Lung (tissue), 12 donors: Measurements from ENCODE around the gene SNAP25. TPM values are rescaled to one million over a fixed set of nuclear protein-coding genes. Genes with fewer than 3 reads are reported as not detected.

Experiments used
- ATAC-seq: fragments of 200-7000 bp; cut with Tn5 transposase; one replicate; pipeline ENCODE4 v1.9.1; 2020; ENCODE audit warnings: moderate number of reproducible peaks; ENCODE audit not compliant: insufficient read depth, low FRiP score
- DNase-seq, 3 donors: peaks; one replicate each; pipeline ENCODE4 v3.0.0-alpha.2; 2013 to 2017
- H3K27ac ChIP-seq, 2 donors: one replicate each; pipeline ENCODE4 v1.5.1; 2013; ENCODE audit warnings: mild to moderate bottlenecking in 2 of 2, moderate library complexity in 2 of 2, control low read depth in 1 of 2, inconsistent platforms in 1 of 2, low read depth in 1 of 2, low read length in 1 of 2
- H3K27me3 ChIP-seq, 3 donors: one replicate each; pipeline ENCODE4 v1.5.1; 2013; ENCODE audit warnings: low read length in 2 of 3; ENCODE audit not compliant: control insufficient read depth in 3 of 3, insufficient read depth in 3 of 3
- H3K36me3 ChIP-seq, 4 donors: one replicate each; pipeline ENCODE4 v1.5.1; 2013; ENCODE audit warnings: low read length in 4 of 4, mild to moderate bottlenecking in 1 of 4, moderate library complexity in 1 of 4; ENCODE audit not compliant: control insufficient read depth in 4 of 4, insufficient read depth in 4 of 4
- H3K4me1 ChIP-seq, 5 donors: one replicate each; pipeline ENCODE4 v1.5.1; 2013; ENCODE audit warnings: low read length in 5 of 5, mild to moderate bottlenecking in 2 of 5, moderate library complexity in 1 of 5; ENCODE audit not compliant: control insufficient read depth in 5 of 5, insufficient read depth in 5 of 5
- H3K4me3 ChIP-seq: one replicate; pipeline ENCODE4 v1.5.1; 2013; ENCODE audit warnings: mild to moderate bottlenecking, control low read depth, moderate library complexity
- H3K9ac ChIP-seq, 2 donors: one replicate each; pipeline ENCODE4 v1.5.1; 2013; ENCODE audit warnings: low read length in 2 of 2, control low read depth in 1 of 2; ENCODE audit not compliant: insufficient read depth in 1 of 2
- H3K9me3 ChIP-seq, 4 donors: one replicate each; pipeline ENCODE4 v1.5.1; 2013; ENCODE audit warnings: low read length in 3 of 4, mild to moderate bottlenecking in 1 of 4, moderate library complexity in 1 of 4; ENCODE audit not compliant: control insufficient read depth in 4 of 4, insufficient read depth in 3 of 4
- WGBS, 2 donors: extraction: QIAGEN DNeasy Blood & Tissue Kit; methylation state at CpG; one replicate each; pipeline ENCODE4 v1.1.7; 2013; 5-methylcytosine and 5-hydroxymethylcytosine counted together
- polyA plus RNA-seq, 2 donors: library from polyadenylated mRNA; stranded (reverse); fragments of 200-250 nt; gene quantifications; one replicate each; pipeline ENCODE4 v1.2.1, GENCODE V29; 2013
- total RNA-seq, 2 donors: library from RNA; depleted of rRNA in 1 of 2; stranded (reverse); fragments of >200 nt in 1 of 2; gene quantifications; one replicate each; pipeline ENCODE4 v1.2.1, GENCODE V29; 2014 to 2021
- TF ChIP-seq, protein P1 (sequence below): IDR thresholded peaks from 2 replicates; pipeline ENCODE4 v1.5.1; 2012; ENCODE audit warnings: mild to moderate bottlenecking; ENCODE audit errors: control extremely low read depth, extremely low read depth
- donor health status: control.
- donor health status: control.
- donor health status: Bipolar disorder and iron deficiency.
- donor health status: healthy.
- donor health status: DM: yes; HTN: yes; CAD: no.

SNAP25 gene
- total and polyA plus RNA-seq, 4 donors = 0.14 to 5.4 (median 0.85) TPM

DNA sequence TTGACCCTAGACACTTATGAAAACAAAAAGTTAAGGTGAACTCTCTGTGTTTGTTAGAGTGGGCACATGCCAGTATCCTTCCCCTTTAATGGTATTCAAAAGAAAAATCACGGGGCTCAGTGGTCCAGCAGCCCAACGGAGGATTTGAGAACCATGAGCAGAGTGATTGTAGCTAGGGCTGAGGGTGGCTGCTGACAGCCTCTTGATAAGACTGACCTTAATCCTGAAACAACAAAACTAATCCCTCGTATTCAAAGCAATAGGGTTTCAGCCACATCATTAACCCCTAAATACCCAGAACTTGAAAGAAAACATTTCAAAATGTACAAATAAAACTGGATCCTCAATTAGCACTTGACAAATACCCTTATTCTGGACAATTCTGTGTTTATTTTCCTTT is 95.1 kb downstream of the SNAP25 start:
- TF ChIP-seq, protein P1, sequence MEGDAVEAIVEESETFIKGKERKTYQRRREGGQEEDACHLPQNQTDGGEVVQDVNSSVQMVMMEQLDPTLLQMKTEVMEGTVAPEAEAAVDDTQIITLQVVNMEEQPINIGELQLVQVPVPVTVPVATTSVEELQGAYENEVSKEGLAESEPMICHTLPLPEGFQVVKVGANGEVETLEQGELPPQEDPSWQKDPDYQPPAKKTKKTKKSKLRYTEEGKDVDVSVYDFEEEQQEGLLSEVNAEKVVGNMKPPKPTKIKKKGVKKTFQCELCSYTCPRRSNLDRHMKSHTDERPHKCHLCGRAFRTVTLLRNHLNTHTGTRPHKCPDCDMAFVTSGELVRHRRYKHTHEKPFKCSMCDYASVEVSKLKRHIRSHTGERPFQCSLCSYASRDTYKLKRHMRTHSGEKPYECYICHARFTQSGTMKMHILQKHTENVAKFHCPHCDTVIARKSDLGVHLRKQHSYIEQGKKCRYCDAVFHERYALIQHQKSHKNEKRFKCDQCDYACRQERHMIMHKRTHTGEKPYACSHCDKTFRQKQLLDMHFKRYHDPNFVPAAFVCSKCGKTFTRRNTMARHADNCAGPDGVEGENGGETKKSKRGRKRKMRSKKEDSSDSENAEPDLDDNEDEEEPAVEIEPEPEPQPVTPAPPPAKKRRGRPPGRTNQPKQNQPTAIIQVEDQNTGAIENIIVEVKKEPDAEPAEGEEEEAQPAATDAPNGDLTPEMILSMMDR = no peak
- H3K4me3 ChIP-seq = no peak overlapping the region
- H3K36me3 ChIP-seq = no peaks in the 10 kb centered on the region
- H3K4me1 ChIP-seq = peaks cover 0 to 14% (median 2%) of the 10 kb centered on the region in 5 donors
- H3K27ac ChIP-seq = no peak overlapping the region
- peaks cover 0 to 7% (median 3%) of the 10 kb centered on the region in 4 donors for H3K9me3 ChIP-seq
- DNase-seq (peak in 2 of 3 donors; percentile 16 to 19), ATAC-seq (no peak)
- no peaks in the 10 kb centered on the region for H3K27me3 ChIP-seq
- WGBS, 2 donors = 28 to 51% methylated on average over 3 of the region's 3 CpGs
- no peak overlapping the region for H3K9ac ChIP-seq

DNA sequence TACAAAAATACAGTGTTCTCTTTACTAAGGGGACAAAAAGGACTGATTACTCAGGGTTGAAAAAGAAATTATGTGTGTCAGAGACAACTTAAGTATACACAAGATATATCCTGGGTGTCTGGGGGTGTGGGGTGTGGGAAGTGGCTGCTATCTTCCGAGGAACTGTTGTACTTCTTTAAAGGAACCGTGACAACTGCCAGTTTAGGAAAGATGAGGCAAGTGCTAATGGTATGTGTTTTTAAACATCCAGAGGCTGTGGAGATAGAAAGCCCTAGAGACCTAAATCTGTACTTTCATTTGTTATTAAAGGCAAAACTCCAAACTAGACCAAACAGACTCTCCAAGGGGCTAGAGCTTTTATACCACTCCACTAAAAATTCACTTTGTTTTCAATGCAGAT is 95.6 kb downstream of the SNAP25 start:
- Histone ChIP-seq H3K27ac (no peak overlapping the region), H3K9ac (no peak overlapping the region), H3K27me3 (no peaks in the 10 kb centered on the region), H3K36me3 (no peaks in the 10 kb centered on the region), H3K4me1 (peaks cover 0 to 14% (median 2%) of the 10 kb centered on the region in 5 donors), H3K4me3 (no peak overlapping the region), H3K9me3 (peaks cover 0 to 7% (median 3%) of the 10 kb centered on the region in 4 donors)
- WGBS, 2 donors = 36 to 44% methylated on average over 2 of the region's 2 CpGs
- DNase-seq = peak in 2 of 3 donors; percentile 42 to 48
- no peak for ATAC-seq
- TF ChIP-seq, protein P1 = no peak

DNA sequence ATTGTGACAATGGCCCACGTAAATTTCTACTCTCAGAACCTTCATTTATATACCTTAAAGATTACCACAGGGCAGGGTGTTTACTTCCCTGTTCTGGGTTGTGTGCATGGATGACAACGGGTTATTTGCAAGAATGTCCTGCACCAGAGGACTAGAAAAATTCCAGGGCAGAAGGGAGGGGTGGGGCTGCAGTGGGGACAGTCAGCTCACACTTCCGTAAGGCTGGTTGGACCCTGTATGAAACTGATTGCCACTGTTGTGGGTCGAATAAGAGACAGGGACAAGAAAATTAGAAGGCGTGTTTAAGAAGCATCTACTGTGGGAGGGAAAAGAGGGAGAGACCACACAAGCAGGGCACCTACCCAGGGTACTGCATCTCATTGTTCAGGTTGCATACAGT is 96.5 kb downstream of the SNAP25 start:
- Histone ChIP-seq H3K4me1 (peaks cover 0 to 14% (median 2%) of the 10 kb centered on the region in 5 donors), H3K9ac (no peak overlapping the region), H3K27ac (no peak overlapping the region), H3K36me3 (no peaks in the 10 kb centered on the region), H3K4me3 (no peak overlapping the region), H3K27me3 (no peaks in the 10 kb centered on the region), H3K9me3 (peaks cover 0 to 7% (median 3%) of the 10 kb centered on the region in 4 donors)
- DNase-seq (no peak), ATAC-seq (no peak)
- 59 to 61% methylated on average over 5 of the region's 5 CpGs for WGBS, 2 donors
- TF ChIP-seq, protein P1 = no peak

DNA sequence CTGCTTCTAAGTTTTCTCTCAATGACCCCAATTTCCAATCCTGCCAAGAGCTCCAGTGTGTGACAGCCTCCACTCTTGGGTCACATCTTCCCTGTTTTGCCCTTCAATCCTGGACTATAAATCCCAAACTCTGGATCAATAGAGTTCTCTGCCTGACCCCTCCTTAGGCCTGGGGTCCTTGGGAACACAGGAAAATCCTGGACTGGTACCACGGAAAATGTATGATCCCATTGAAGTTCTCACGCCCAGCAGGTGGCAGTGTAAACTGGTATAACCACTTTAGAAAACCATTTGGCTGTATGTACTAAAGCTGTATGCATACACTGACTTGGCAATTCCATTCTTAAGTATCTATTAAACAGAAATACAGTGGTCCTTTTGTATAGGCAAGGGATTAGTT is 98.0 kb downstream of the SNAP25 start:
- Histone ChIP-seq H3K9me3 (peaks cover 0 to 7% (median 3%) of the 10 kb centered on the region in 4 donors), H3K4me1 (peaks cover 0 to 14% (median 2%) of the 10 kb centered on the region in 5 donors), H3K4me3 (no peak overlapping the region), H3K36me3 (no peaks in the 10 kb centered on the region), H3K27ac (no peak overlapping the region), H3K27me3 (no peaks in the 10 kb centered on the region), H3K9ac (no peak overlapping the region)
- TF ChIP-seq, protein P1 = no peak
- no peak for DNase-seq
- WGBS, 2 donors = 78 to 97% methylated on average over 2 of the region's 2 CpGs
- ATAC-seq = no peak
